Upper lobe of left lung (tissue), 4 donors: ENCODE data around the gene TEX19.
A peak's percentile ranks its signal among the peaks of the same experiment; 100 is the strongest.

Source experiments
- CTCF ChIP-seq, 6 experiments: fragments of 450-650 bp in 4 of 6; fragments of 200-600 bp in 2 of 6; sonication (generic) in 2 of 6; IDR thresholded peaks; one replicate each; pipeline ENCODE4 v1.5.1; 2016 to 2019; ENCODE audit warnings: antibody characterized with exemption in 6 of 6
- POLR2A ChIP-seq, 4 donors: fragments of 450-650 bp; IDR thresholded peaks; one replicate each; pipeline ENCODE4 v1.5.1; 2016 to 2017; ENCODE audit warnings: antibody characterized with exemption in 4 of 4, mild to moderate bottlenecking in 2 of 4

GRCh38 chr17:82356845-82357355 lies 2.1 kb upstream of the TEX19 start:
- TF ChIP-seq CTCF (IDR thresholded peaks at IDR 0.05) (no peak), POLR2A (IDR thresholded peaks at IDR 0.05) (peak in 2 of 4 donors; percentile 32 to 53)
